ENCODE results near the gene PHF5A.

Gene PHF5A

GRCh38 chr22:41468381-41469217, at the start of gene PHF5A, which contains the start of gene ACO2:
TSS of gene PHF5A (minus strand) at chr22:41468692. CDS start at chr22:41468653, 39 bp downstream.
TSS of gene ACO2 (plus strand) at chr22:41469117. CDS start at chr22:41469147, 30 bp downstream.
- Histone ChIP-seq H4K20me1 (ENCODE audit: control insufficient read depth, insufficient read depth, low read depth, low read length) (no peaks in the 10 kb centered on the region), H3K4me1 (ENCODE audit: control insufficient read depth, low read length) (peaks cover 44% of the 10 kb centered on the region), H3K79me2 (ENCODE audit: control insufficient read depth, low read length) (peaks cover 97% of the 10 kb centered on the region), H3K9me2 (replicated peaks; ENCODE audit: control insufficient read depth, low read length) (no peaks in the 10 kb centered on the region), H3F3A (ENCODE audit: control insufficient read depth, insufficient read depth) (no peaks in the 10 kb centered on the region), H3K36me3 (ENCODE audit: control insufficient read depth, low read length) (peaks cover 65% of the 10 kb centered on the region), H3K4me2 (ENCODE audit: low read length) (peak within 1 kb of the TSS; percentile 84), H3K27me3 (ENCODE audit: control insufficient read depth, low read length) (no peaks in the 10 kb centered on the region), H3K27ac (ENCODE audit: low read depth, low read length) (peak within 1 kb of the TSS; percentile 82), H3K9me3 (ENCODE audit: control insufficient read depth, insufficient read depth, low read length) (no peaks in the 10 kb centered on the region), H3K4me3 (ENCODE audit: low read length) (peak within 1 kb of the TSS; percentile 91)
- TF ChIP-seq CTCF (IDR thresholded peaks at IDR 0.05; ENCODE audit: low read depth, low read length, poor library complexity, severe bottlenecking) = no peak
- TF ChIP-seq EZH2phosphoT487 (IDR thresholded peaks at IDR 0.05; ENCODE audit: borderline replicate concordance, low read length) = no peak

GRCh38 chr22:41518048-41518347, 49.5 kb upstream of the PHF5A start:
- no peak overlapping the region for H3K4me3 ChIP-seq (ENCODE audit: low read length)
- H3K27ac ChIP-seq (ENCODE audit: low read depth, low read length) = no peak overlapping the region
- H3K4me1 ChIP-seq (ENCODE audit: control insufficient read depth, low read length) = no peaks in the 10 kb centered on the region
- peaks cover 61% of the 10 kb centered on the region for H3K36me3 ChIP-seq (ENCODE audit: control insufficient read depth, low read length)
- no peaks in the 10 kb centered on the region for H3K27me3 ChIP-seq (ENCODE audit: control insufficient read depth, low read length)
- peak; percentile 49 for TF ChIP-seq CTCF (IDR thresholded peaks at IDR 0.05; ENCODE audit: low read depth, low read length, poor library complexity, severe bottlenecking)
- no peak for TF ChIP-seq EZH2phosphoT487 (IDR thresholded peaks at IDR 0.05; ENCODE audit: borderline replicate concordance, low read length)
- peaks cover 4% of the 10 kb centered on the region; the same call in 1 of the 2 replicates for H3F3A ChIP-seq (ENCODE audit: control insufficient read depth, insufficient read depth)
- no peaks in the 10 kb centered on the region for H4K20me1 ChIP-seq (ENCODE audit: control insufficient read depth, insufficient read depth, low read depth, low read length)
- no peaks in the 10 kb centered on the region for H3K9me2 ChIP-seq (replicated peaks; ENCODE audit: control insufficient read depth, low read length)
- H3K4me2 ChIP-seq (ENCODE audit: low read length) = no peak overlapping the region
- no peaks in the 10 kb centered on the region for H3K9me3 ChIP-seq (ENCODE audit: control insufficient read depth, insufficient read depth, low read length)
- H3K79me2 ChIP-seq (ENCODE audit: control insufficient read depth, low read length) = no peaks in the 10 kb centered on the region

- no peaks in the 10 kb centered on the region for H3K9me3 ChIP-seq (ENCODE audit: control insufficient read depth, insufficient read depth, low read length)
- H3F3A ChIP-seq (ENCODE audit: control insufficient read depth, insufficient read depth) = peaks cover 4% of the 10 kb centered on the region; the same call in 1 of the 2 replicates
- no peaks in the 10 kb centered on the region for H3K4me1 ChIP-seq (ENCODE audit: control insufficient read depth, low read length)
- no peak for TF ChIP-seq EZH2phosphoT487 (IDR thresholded peaks at IDR 0.05; ENCODE audit: borderline replicate concordance, low read length)
- TF ChIP-seq CTCF (IDR thresholded peaks at IDR 0.05; ENCODE audit: low read depth, low read length, poor library complexity, severe bottlenecking) = peak; percentile 96
- no peaks in the 10 kb centered on the region for H3K27me3 ChIP-seq (ENCODE audit: control insufficient read depth, low read length)
- H3K4me2 ChIP-seq (ENCODE audit: low read length) = no peak overlapping the region
- H3K36me3 ChIP-seq (ENCODE audit: control insufficient read depth, low read length) = peaks cover 63% of the 10 kb centered on the region
- no peak overlapping the region for H3K4me3 ChIP-seq (ENCODE audit: low read length)
- no peaks in the 10 kb centered on the region for H3K79me2 ChIP-seq (ENCODE audit: control insufficient read depth, low read length)
- H3K9me2 ChIP-seq (replicated peaks; ENCODE audit: control insufficient read depth, low read length) = no peaks in the 10 kb centered on the region
- no peak overlapping the region for H3K27ac ChIP-seq (ENCODE audit: low read depth, low read length)
- no peaks in the 10 kb centered on the region for H4K20me1 ChIP-seq (ENCODE audit: control insufficient read depth, insufficient read depth, low read depth, low read length)
These were observed 48.9 kb upstream of the PHF5A start for GRCh38 chr22:41517172-41518047.

Measured in DOHH2 (cell line).